T-helper 2 cell treated with Interferon-gamma antibody and Interleukin-4, amounts not matched to agents 5 μg/mL and 100 μg/mL, for 36 hours (primary cell): ENCODE data around the gene ICAM2.

Experiments
- DNase-seq: peaks from one replicate; pipeline ENCODE4 v3.0.0; 2021; ENCODE audit warnings: low spot score
- H3K27ac Mint-ChIP-seq: one replicate; pipeline ENCODE4 v1.8.0; 2021; ENCODE audit warnings: mild to moderate bottlenecking, mixed read lengths
- H3K27me3 Mint-ChIP-seq: one replicate; pipeline ENCODE4 v1.8.0; 2021; ENCODE audit warnings: low read depth, mixed read lengths
- H3K36me3 Mint-ChIP-seq: one replicate; pipeline ENCODE4 v1.8.0; 2021; ENCODE audit warnings: low read depth, mixed read lengths
- H3K4me1 Mint-ChIP-seq: one replicate; pipeline ENCODE4 v1.8.0; 2021; ENCODE audit warnings: low read depth, mixed read lengths
- H3K4me3 Mint-ChIP-seq: one replicate; pipeline ENCODE4 v1.8.0; 2022; ENCODE audit warnings: mild to moderate bottlenecking, moderate library complexity, mixed read lengths
- H3K9me3 Mint-ChIP-seq: one replicate; pipeline ENCODE4 v1.8.0; 2021; ENCODE audit warnings: mixed read lengths

Gene ICAM2

DNA sequence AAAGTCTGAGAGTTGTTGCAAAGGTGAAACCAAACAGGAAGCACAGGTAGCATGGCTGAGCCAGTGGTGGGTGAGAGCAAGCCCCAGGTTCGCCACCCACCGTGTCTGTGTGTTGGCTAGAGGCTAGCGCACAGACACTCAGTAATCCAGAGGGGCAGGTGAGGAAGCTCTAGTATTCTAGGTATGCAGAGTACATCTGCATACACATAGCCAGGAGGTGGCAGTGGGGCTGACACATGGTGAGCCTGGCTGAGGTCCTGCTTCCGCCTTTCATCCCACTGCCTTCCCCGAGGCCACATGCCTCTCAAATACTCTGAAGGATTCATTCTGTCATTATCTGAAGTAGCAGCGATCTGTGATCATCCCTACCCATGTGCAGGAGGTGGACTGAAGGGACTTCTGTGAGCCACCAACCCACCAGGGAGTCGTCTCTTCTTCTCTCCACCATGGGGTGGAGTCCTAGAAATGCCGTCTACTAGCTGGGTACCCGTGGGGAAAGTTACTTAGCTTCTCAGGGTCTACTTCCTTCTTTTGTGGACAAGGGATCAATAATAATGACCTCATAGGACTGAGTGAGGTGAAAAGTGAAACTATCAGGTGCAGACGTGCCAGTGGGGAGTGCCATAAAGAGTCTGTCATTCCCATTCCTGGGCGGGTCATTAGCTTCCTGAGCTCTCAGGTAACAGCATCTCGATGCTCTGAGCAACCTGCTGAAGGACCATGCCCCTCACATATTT, 36.0 kb upstream of the ICAM2 start:
- Mint-ChIP-seq H3K36me3 (peaks cover 90% of the 10 kb centered on the region), H3K27ac (peak overlapping the region; percentile 72)

GRCh38 chr17:64055183-64056142, 35.0 kb upstream of the ICAM2 start:
- Mint-ChIP-seq H3K27me3 (no peaks in the 10 kb centered on the region), H3K9me3 (no peaks in the 10 kb centered on the region), H3K4me3 (no peak overlapping the region), H3K4me1 (peaks cover 68% of the 10 kb centered on the region), H3K27ac (peak overlapping the region; percentile 63), H3K36me3 (peaks cover 91% of the 10 kb centered on the region)
- no peak for DNase-seq

More for the DNA sequence above, 36.0 kb upstream of the ICAM2 start:
- Mint-ChIP-seq H3K4me3 (peak overlapping the region; percentile 2), H3K4me1 (peaks cover 64% of the 10 kb centered on the region), H3K9me3 (no peaks in the 10 kb centered on the region), H3K27me3 (no peaks in the 10 kb centered on the region)
- DNase-seq: no peak

DNA sequence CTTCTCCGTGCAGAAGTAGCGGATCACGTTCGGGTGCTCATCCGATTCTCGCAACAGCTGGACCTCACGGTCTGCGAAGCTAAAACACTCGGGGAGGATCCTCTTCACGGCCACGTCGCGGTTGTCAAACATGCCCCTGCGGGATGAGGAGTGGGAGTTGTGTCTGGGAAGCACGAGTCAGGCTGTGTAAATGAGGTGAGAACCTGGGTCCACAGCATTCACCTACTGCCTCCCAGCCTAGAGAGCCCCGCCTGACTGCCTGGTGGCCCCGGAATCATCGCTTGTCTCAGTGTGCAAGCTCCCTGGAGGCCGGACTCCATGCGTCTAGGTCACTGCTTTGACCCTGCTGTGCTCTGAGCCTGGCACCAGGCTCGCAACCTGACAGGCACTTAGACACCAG, 33.9 kb upstream of the ICAM2 start:
- H3K27me3 Mint-ChIP-seq: no peaks in the 10 kb centered on the region
- no peaks in the 10 kb centered on the region for H3K9me3 Mint-ChIP-seq
- H3K4me3 Mint-ChIP-seq: no peak overlapping the region
- H3K36me3 Mint-ChIP-seq: peaks cover 91% of the 10 kb centered on the region
- no peak overlapping the region for H3K27ac Mint-ChIP-seq
- peaks cover 69% of the 10 kb centered on the region for H3K4me1 Mint-ChIP-seq
- DNase-seq: no peak

GRCh38 chr17:64053101-64053500, 32.7 kb upstream of the ICAM2 start:
- H3K27ac Mint-ChIP-seq: peak overlapping the region; percentile 81
- no peak overlapping the region for H3K4me3 Mint-ChIP-seq
- H3K9me3 Mint-ChIP-seq: no peaks in the 10 kb centered on the region

GRCh38 chr17:64051153-64051552, 30.7 kb upstream of the ICAM2 start:
- peak; percentile 37 for DNase-seq
- peak overlapping the region; percentile 91 for H3K27ac Mint-ChIP-seq
- peaks cover 45% of the 10 kb centered on the region for H3K4me1 Mint-ChIP-seq

More at GRCh38 chr17:64053101-64053500, 32.7 kb upstream of the ICAM2 start:
- peaks cover 59% of the 10 kb centered on the region for H3K4me1 Mint-ChIP-seq
- H3K36me3 Mint-ChIP-seq: peaks cover 86% of the 10 kb centered on the region
- H3K27me3 Mint-ChIP-seq: no peaks in the 10 kb centered on the region
- no peak for DNase-seq

GRCh38 chr17:64048805-64049204, 28.4 kb upstream of the ICAM2 start:
- Mint-ChIP-seq H3K27ac (no peak overlapping the region), H3K27me3 (no peaks in the 10 kb centered on the region), H3K4me1 (peaks cover 42% of the 10 kb centered on the region), H3K36me3 (peaks cover 87% of the 10 kb centered on the region), H3K9me3 (no peaks in the 10 kb centered on the region), H3K4me3 (no peak overlapping the region)
- DNase-seq: no peak

More at GRCh38 chr17:64051153-64051552, 30.7 kb upstream of the ICAM2 start:
- H3K9me3 Mint-ChIP-seq: no peaks in the 10 kb centered on the region
- peaks cover 81% of the 10 kb centered on the region for H3K36me3 Mint-ChIP-seq
- H3K27me3 Mint-ChIP-seq: no peaks in the 10 kb centered on the region
- H3K4me3 Mint-ChIP-seq: peak overlapping the region; percentile 69

DNA sequence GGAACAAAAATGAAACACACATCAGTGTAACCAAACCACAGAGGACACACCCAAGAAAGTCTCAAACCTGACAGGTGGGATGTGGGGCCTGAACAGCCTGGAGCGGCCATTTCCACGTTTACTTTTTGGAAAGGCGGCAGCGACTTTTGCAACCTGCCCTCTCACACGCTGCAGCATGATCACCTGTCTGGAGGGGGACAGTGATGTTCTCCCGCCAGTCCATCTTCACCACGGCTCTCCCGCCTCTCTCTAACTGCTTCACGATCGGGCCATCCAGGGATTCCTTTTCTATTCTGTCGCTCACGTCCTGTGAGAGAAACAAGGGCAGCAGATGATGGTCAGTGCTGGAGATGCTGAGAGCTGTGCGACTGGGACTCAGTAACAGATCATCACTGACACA, 24.7 kb upstream of the ICAM2 start:
- no peak for DNase-seq
- Mint-ChIP-seq H3K9me3 (no peaks in the 10 kb centered on the region), H3K4me1 (peaks cover 11% of the 10 kb centered on the region), H3K4me3 (no peak overlapping the region), H3K27me3 (no peaks in the 10 kb centered on the region), H3K36me3 (peaks cover 77% of the 10 kb centered on the region), H3K27ac (peak overlapping the region; percentile 69)

DNA sequence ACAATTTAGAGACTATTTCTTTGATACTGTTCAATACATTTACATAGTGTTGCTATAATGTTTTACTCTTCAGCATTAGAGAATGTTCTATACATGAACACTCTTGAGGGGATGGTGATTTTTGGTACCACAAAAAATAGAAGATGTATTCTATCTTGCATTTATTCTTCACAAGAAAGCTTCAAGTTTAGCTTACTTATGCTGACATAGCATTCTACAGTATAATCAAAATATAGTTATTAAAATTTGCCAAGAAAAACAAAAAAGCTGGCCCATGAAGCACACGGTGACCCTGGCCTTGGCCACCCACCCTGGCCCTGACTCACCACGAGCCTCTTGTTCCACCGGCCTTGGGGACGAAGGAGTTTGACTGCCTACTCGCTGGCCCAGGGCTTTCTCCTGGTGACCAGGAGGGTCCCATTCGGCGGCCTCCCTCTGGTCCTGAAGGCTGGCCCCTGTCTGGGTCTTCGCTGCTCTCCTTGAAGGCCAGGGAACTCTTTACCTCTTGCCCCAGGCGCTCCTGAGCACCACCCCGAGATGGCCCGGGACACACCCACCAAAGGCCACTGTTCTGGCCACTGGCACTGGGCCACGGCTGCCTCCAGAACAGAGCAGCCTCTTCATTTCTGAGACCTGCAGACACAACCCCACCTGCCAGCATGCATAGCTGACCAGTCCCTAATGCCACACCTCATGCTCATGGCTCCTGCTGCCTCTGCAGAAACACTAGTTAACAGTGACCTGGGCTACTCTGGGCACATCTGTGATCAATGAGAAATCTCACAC, 22.5 kb upstream of the ICAM2 start:
- no peak for DNase-seq
- Mint-ChIP-seq H3K4me3 (no peak overlapping the region), H3K4me1 (peaks cover 4% of the 10 kb centered on the region), H3K9me3 (no peaks in the 10 kb centered on the region), H3K27ac (no peak overlapping the region), H3K36me3 (peaks cover 75% of the 10 kb centered on the region), H3K27me3 (no peaks in the 10 kb centered on the region)

DNA sequence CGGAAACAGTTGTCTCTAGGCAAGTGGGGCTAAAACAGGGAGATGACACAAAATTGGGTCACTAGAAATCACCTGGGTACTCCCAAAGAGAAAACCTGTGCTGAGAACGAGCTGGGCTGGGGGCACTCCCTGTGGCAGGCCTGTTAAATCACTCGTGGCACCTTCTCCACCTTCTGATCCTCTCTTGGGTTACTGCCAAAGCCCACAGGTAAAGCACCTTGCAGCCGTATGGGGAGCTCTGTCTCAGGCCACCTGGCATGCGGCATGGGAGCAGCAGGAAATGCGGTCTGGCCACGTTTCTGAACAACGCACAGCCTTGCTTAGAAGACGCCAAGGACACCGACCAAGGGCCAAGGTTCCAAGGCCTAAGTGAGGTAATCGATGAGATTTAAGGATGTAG, 21.5 kb upstream of the ICAM2 start:
- peaks cover 80% of the 10 kb centered on the region for H3K36me3 Mint-ChIP-seq
- H3K9me3 Mint-ChIP-seq: no peaks in the 10 kb centered on the region
- no peaks in the 10 kb centered on the region for H3K27me3 Mint-ChIP-seq
- H3K4me3 Mint-ChIP-seq: no peak overlapping the region
- DNase-seq: no peak
- peaks cover 8% of the 10 kb centered on the region for H3K4me1 Mint-ChIP-seq
- peak overlapping the region; percentile 50 for H3K27ac Mint-ChIP-seq

DNA sequence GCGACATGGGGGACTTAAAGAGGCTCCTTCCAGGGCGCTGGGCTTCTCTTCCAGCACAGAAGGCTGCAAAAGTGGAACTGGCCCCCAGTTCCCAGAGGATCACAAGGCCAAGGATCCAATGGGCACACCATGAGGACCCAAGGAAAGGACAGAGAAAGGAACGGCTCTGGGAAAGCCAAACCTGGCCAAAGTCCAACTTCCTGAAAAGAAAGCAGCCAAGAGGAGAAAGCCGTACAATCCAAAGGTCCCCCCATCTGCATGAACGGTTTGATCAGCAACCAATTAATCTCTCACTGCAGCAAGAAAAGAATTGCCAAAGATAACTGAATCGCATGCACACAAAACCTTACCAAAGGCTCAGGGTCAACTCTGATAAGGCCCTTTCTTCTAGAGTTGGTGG, 19.8 kb upstream of the ICAM2 start:
- Mint-ChIP-seq H3K27me3 (no peaks in the 10 kb centered on the region), H3K4me3 (no peak overlapping the region), H3K9me3 (no peaks in the 10 kb centered on the region), H3K4me1 (peaks cover 7% of the 10 kb centered on the region), H3K36me3 (peaks cover 76% of the 10 kb centered on the region), H3K27ac (no peak overlapping the region)
- no peak for DNase-seq

- H3K4me1 Mint-ChIP-seq: peaks cover 8% of the 10 kb centered on the region
- H3K27me3 Mint-ChIP-seq: no peaks in the 10 kb centered on the region
- H3K36me3 Mint-ChIP-seq: peaks cover 68% of the 10 kb centered on the region
- no peak for DNase-seq
- no peak overlapping the region for H3K4me3 Mint-ChIP-seq
- peak overlapping the region; percentile 26 for H3K27ac Mint-ChIP-seq
- no peaks in the 10 kb centered on the region for H3K9me3 Mint-ChIP-seq
These were observed 18.6 kb upstream of the ICAM2 start for GRCh38 chr17:64039106-64039400.

- H3K27me3 Mint-ChIP-seq: no peaks in the 10 kb centered on the region
- H3K9me3 Mint-ChIP-seq: no peaks in the 10 kb centered on the region
- H3K4me3 Mint-ChIP-seq: no peak overlapping the region
- peak overlapping the region; percentile 26 for H3K27ac Mint-ChIP-seq
- H3K4me1 Mint-ChIP-seq: peaks cover 8% of the 10 kb centered on the region
- peaks cover 63% of the 10 kb centered on the region for H3K36me3 Mint-ChIP-seq
- no peak for DNase-seq
These were observed 18.1 kb upstream of the ICAM2 start for GRCh38 chr17:64038331-64039105.

GRCh38 chr17:64037802-64038201, 17.4 kb upstream of the ICAM2 start:
- H3K4me1 Mint-ChIP-seq: peaks cover 8% of the 10 kb centered on the region
- DNase-seq: no peak
- H3K27me3 Mint-ChIP-seq: no peaks in the 10 kb centered on the region
- no peak overlapping the region for H3K4me3 Mint-ChIP-seq
- H3K9me3 Mint-ChIP-seq: no peaks in the 10 kb centered on the region
- H3K27ac Mint-ChIP-seq: peak overlapping the region; percentile 26
- peaks cover 61% of the 10 kb centered on the region for H3K36me3 Mint-ChIP-seq
